Measurements from ENCODE around the gene PNRC2. TPM values are rescaled to one million over a fixed set of nuclear protein-coding genes. Genes with fewer than 3 reads are reported as not detected.

The PNRC2 gene
- total and polyA plus RNA-seq, 2 donors (not counting 1 experiment from before 2014, with no cell fraction given), result 84.4 to 96.6 TPM

- no peaks in the 10 kb centered on the region for H4K20me1 ChIP-seq (ENCODE audit: control insufficient read depth, extremely low read depth, insufficient read depth, low read length)
- no peaks in the 10 kb centered on the region for H3K36me3 ChIP-seq (ENCODE audit: control insufficient read depth, insufficient read depth, low read length)
- no peak overlapping the region for H3K27ac ChIP-seq (ENCODE audit: insufficient read depth, low read length)
- H3K4me3 ChIP-seq (replicated peaks in 1 of 4; ENCODE audit: control extremely low read depth in 1 of 4, insufficient read depth in 1 of 4, low read depth in 3 of 4, low read length in 4 of 4), result no peak overlapping the region
- no peak overlapping the region for H3K9ac ChIP-seq (ENCODE audit: insufficient read depth, low read length)
- no peak overlapping the region for H3K4me2 ChIP-seq (ENCODE audit: extremely low read depth, insufficient read depth, low read length)
- H3K9me3 ChIP-seq (ENCODE audit: control insufficient read depth, insufficient read depth, low read depth, low read length), result no peaks in the 10 kb centered on the region
- no peaks in the 10 kb centered on the region for H3K79me2 ChIP-seq (ENCODE audit: control insufficient read depth, insufficient read depth, low read length)
- H3K4me1 ChIP-seq (ENCODE audit: control insufficient read depth, extremely low read depth, insufficient read depth, low read length), result no peaks in the 10 kb centered on the region
- no peak for DNase-seq (ENCODE audit: low read depth in 2 of 2)
- peaks cover 5% of the 10 kb centered on the region for H3K27me3 ChIP-seq (ENCODE audit: control insufficient read depth, insufficient read depth, low read length)
- H2AFZ ChIP-seq (ENCODE audit: low read length), result no peak overlapping the region
- no peak for TF ChIP-seq EZH2 (IDR thresholded peaks at IDR 0.05; ENCODE audit: low read length, missing control alignments)
- no peak for TF ChIP-seq CTCF (conservative IDR thresholded peaks at IDR 0.05 in 1 of 2, IDR thresholded peaks at IDR 0.05 in 1 of 2; ENCODE audit: low read depth in 1 of 2, low read length in 2 of 2)
Measured at GRCh38 chr1:23911921-23912320, 47.7 kb upstream of the PNRC2 start.

DNA sequence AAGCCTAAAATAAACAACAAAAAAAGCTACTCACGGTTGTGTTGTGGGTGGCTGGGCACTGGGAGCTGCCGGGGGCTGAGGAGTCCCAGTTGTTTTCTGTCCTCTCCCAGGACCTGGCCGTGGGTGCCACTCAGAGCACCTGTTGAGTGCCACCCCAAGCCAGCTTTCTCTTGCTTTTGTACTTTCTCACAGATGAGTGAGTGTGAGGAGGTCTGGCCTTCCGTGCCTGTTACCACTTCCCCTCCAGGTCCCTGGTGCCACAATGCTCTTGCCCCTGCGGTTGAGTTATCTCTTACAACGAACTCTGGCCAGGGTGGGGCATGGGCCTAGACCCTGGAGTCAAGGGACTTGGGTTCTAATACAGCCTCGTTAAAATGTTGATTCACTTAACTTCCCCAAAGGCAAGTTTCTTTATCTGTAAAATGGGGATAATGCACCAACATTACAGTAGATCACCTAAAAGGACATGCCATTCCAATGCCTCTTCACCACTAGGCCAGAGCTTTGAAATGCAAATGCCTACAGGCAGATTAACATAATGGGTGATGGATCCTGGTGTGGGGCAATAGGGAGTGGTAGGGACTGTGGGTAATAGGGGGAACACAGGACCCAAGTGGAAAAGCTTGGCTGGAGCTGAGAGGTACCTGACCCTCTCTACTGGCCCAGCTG, 46.3 kb upstream of the PNRC2 start, which contains the start of gene CNR2:
CNR2 (minus strand) TSS at position 151 of the 669 bp plus-strand sequence. CDS start 37,745 bp downstream, outside the sequence.
- no peaks in the 10 kb centered on the region for H3K4me1 ChIP-seq (ENCODE audit: control insufficient read depth, extremely low read depth, insufficient read depth, low read length)
- no peak within 1 kb of the TSS for H3K4me2 ChIP-seq (ENCODE audit: extremely low read depth, insufficient read depth, low read length)
- no peaks in the 10 kb centered on the region for H4K20me1 ChIP-seq (ENCODE audit: control insufficient read depth, extremely low read depth, insufficient read depth, low read length)
- no peaks in the 10 kb centered on the region for H3K9me3 ChIP-seq (ENCODE audit: control insufficient read depth, insufficient read depth, low read depth, low read length)
- peaks cover 5% of the 10 kb centered on the region for H3K27me3 ChIP-seq (ENCODE audit: control insufficient read depth, insufficient read depth, low read length)
- no peaks in the 10 kb centered on the region for H3K36me3 ChIP-seq (ENCODE audit: control insufficient read depth, insufficient read depth, low read length)
- H3K9ac ChIP-seq (ENCODE audit: insufficient read depth, low read length), result no peak within 1 kb of the TSS
- no peak within 1 kb of the TSS for H3K4me3 ChIP-seq (replicated peaks in 1 of 4; ENCODE audit: control extremely low read depth in 1 of 4, insufficient read depth in 1 of 4, low read depth in 3 of 4, low read length in 4 of 4)
- no peaks in the 10 kb centered on the region for H3K79me2 ChIP-seq (ENCODE audit: control insufficient read depth, insufficient read depth, low read length)
- TF ChIP-seq EZH2 (IDR thresholded peaks at IDR 0.05; ENCODE audit: low read length, missing control alignments) (no peak), CTCF (conservative IDR thresholded peaks at IDR 0.05 in 1 of 2, IDR thresholded peaks at IDR 0.05 in 1 of 2; ENCODE audit: low read depth in 1 of 2, low read length in 2 of 2) (no peak)
- H2AFZ ChIP-seq (ENCODE audit: low read length), result no peak within 1 kb of the TSS
- no peak within 1 kb of the TSS for H3K27ac ChIP-seq (ENCODE audit: insufficient read depth, low read length)
- DNase-seq (ENCODE audit: low read depth in 2 of 2), result no peak

DNA sequence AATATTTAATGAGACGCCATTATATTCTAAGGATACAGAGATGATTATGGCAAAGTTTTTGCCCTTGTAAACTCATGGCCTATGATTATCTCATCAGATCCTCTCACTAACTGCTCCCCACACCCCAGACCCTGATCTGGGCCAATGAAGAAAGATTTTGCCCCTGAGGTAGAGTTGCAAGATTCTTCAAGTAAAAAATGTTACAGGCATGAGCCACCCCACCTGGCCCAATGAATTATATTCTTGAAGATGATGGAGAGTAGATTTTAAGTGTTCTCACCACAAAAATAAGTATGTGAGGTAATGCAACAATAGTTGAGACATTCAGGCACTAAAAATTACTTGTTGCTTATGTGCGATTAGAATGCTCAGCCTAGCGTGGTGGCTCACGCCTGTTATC, 44.7 kb upstream of the PNRC2 start:
- Histone ChIP-seq H3K27ac (ENCODE audit: insufficient read depth, low read length) (no peak overlapping the region), H3K27me3 (ENCODE audit: control insufficient read depth, insufficient read depth, low read length) (no peaks in the 10 kb centered on the region), H3K9ac (ENCODE audit: insufficient read depth, low read length) (no peak overlapping the region), H3K4me1 (ENCODE audit: control insufficient read depth, extremely low read depth, insufficient read depth, low read length) (no peaks in the 10 kb centered on the region), H3K79me2 (ENCODE audit: control insufficient read depth, insufficient read depth, low read length) (no peaks in the 10 kb centered on the region), H3K4me3 (replicated peaks in 1 of 4; ENCODE audit: control extremely low read depth in 1 of 4, insufficient read depth in 1 of 4, low read depth in 3 of 4, low read length in 4 of 4) (no peak overlapping the region), H3K4me2 (ENCODE audit: extremely low read depth, insufficient read depth, low read length) (no peak overlapping the region), H4K20me1 (ENCODE audit: control insufficient read depth, extremely low read depth, insufficient read depth, low read length) (no peaks in the 10 kb centered on the region), H2AFZ (ENCODE audit: low read length) (no peak overlapping the region), H3K36me3 (ENCODE audit: control insufficient read depth, insufficient read depth, low read length) (no peaks in the 10 kb centered on the region), H3K9me3 (ENCODE audit: control insufficient read depth, insufficient read depth, low read depth, low read length) (no peaks in the 10 kb centered on the region)
- DNase-seq (ENCODE audit: low read depth in 2 of 2), result no peak
- TF ChIP-seq EZH2 (IDR thresholded peaks at IDR 0.05; ENCODE audit: low read length, missing control alignments) (no peak), CTCF (conservative IDR thresholded peaks at IDR 0.05 in 1 of 2, IDR thresholded peaks at IDR 0.05 in 1 of 2; ENCODE audit: low read depth in 1 of 2, low read length in 2 of 2) (no peak)

Data from fibroblast of lung (primary cell).